ENCODE measurements around the gene FAHD2A. TPM values are rescaled to one million over a fixed set of nuclear protein-coding genes. Genes with fewer than 3 reads are reported as not detected.

FAHD2A gene, protein sequence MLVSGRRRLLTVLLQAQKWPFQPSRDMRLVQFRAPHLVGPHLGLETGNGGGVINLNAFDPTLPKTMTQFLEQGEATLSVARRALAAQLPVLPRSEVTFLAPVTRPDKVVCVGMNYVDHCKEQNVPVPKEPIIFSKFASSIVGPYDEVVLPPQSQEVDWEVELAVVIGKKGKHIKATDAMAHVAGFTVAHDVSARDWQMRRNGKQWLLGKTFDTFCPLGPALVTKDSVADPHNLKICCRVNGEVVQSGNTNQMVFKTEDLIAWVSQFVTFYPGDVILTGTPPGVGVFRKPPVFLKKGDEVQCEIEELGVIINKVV
- total RNA-seq, result 20.8 and 22.1 TPM in 2 replicates

DNA sequence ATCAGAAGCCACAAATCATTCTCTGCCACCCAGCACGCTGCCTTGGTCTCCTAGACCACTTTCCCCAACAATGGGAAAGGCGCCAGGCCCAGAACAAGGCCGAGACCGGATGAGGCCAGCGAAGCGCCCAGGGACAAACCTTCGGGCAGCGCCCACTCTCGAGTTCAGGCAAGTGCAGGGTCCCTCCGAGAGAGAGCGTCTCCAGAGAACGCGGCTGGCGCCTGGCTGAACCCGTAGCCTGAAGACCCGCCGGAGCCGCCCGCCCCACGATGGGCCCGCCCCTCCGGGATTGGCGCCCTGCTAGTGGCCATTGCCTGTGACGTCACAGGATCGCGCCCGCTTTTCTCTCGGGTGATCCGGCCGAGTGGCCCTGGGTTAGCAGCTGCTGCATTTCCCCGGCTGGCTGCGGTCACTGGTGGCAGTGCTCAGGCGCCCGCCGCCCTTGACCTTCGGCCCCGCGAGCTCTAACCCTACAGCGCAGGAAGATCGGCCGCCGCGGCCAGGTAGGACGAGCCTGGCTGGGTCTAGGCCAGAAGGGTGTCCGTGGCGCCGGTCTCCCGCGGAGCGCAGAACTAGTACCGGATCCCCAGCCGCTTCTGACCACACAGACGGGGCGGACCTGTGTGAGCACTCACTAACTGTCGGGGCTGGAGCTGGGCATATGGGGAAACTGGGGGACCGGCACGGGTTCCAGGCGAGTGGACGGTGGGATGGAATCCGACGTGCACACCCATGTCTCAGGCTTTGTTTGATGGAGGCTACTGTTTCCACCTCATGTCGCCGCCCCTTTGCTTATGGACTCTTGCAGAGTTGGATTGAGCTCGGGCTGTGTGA, at the start of gene FAHD2A:
TSS of gene FAHD2A (plus strand) at position 339 of the 834 bp plus-strand sequence. CDS start 2,851 bp downstream, outside the sequence.

Other genes starting within 250 kb of the FAHD2A start
- 9.1 and 12.7 TPM in 2 replicates for gene ZNF514, start 242.9 kb upstream of the FAHD2A start, total RNA-seq
- 6.1 and 9.8 TPM in 2 replicates for gene ZNF2, start 236.9 kb upstream of the FAHD2A start, total RNA-seq
- gene ZNF892, start 195.2 kb upstream of the FAHD2A start, total RNA-seq, result 3.0 and 4.7 TPM in 2 replicates
- gene PROM2, start 128.3 kb upstream of the FAHD2A start, total RNA-seq, result 0.14 and 0.28 TPM in 2 replicates
- 0.57 and 1.0 TPM in 2 replicates for gene KCNIP3, start 105.4 kb upstream of the FAHD2A start, total RNA-seq
- not detected in 2 replicates for gene TRIM43B, start 82.0 kb downstream of the FAHD2A start, total RNA-seq
- gene TRIM43, start 189.3 kb downstream of the FAHD2A start, total RNA-seq, result not detected in 2 replicates

All from smooth muscle cell of bladder (primary cell).